ENCODE results near the gene ADM5. TPM values are rescaled to one million over a fixed set of nuclear protein-coding genes. Genes with fewer than 3 reads are reported as not detected.

Gene ADM5
- total RNA-seq, 1 donor from 2014 or later, result 11.8 TPM

DNA sequence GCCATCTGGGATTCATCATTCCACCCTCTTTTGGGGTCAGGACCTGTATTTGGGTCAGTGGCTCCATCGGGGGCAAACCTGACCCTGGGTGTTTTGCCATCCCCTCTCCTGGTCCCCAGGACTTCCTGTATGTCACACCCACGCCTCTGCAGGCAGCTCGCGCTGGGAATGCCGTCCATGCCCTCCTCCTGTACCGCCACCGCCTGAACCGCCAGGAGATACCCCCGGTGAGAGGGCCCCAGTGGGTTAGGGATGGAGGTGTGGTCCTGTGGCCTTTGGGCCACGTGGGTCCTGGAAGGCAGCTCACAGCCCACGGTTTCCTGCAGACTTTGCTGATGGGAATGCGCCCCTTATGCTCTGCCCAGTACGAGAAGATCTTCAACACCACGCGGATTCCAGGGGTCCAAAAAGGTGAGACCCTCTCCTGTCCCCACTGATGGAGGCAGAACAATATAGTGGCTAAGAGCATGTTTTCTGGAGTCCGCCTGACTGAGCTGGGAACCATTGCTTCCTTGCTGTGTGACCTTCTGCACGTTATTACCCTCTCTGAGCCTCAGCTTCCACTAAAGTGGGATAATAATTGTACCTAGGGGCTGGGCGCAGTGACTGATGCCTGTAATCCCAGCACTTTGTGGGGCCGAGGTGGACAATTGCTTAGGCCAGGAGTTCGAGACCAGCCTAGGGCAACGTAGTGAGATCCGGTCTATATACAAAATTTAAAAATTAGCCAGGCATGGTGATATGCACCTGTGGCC, 15.7 kb downstream of the ADM5 start:
- H3K9me3 Mint-ChIP-seq, result no peaks in the 10 kb centered on the region
- no peak for DNase-seq (ENCODE audit: low read depth, low spot score)
- no peak overlapping the region for H3K27ac Mint-ChIP-seq (ENCODE audit: unreplicated experiment)
- peaks cover 6% of the 10 kb centered on the region for H3K36me3 Mint-ChIP-seq (ENCODE audit: low read depth)
- no peaks in the 10 kb centered on the region for H3K27me3 Mint-ChIP-seq (ENCODE audit: low read depth)
- TF ChIP-seq, protein P1, sequence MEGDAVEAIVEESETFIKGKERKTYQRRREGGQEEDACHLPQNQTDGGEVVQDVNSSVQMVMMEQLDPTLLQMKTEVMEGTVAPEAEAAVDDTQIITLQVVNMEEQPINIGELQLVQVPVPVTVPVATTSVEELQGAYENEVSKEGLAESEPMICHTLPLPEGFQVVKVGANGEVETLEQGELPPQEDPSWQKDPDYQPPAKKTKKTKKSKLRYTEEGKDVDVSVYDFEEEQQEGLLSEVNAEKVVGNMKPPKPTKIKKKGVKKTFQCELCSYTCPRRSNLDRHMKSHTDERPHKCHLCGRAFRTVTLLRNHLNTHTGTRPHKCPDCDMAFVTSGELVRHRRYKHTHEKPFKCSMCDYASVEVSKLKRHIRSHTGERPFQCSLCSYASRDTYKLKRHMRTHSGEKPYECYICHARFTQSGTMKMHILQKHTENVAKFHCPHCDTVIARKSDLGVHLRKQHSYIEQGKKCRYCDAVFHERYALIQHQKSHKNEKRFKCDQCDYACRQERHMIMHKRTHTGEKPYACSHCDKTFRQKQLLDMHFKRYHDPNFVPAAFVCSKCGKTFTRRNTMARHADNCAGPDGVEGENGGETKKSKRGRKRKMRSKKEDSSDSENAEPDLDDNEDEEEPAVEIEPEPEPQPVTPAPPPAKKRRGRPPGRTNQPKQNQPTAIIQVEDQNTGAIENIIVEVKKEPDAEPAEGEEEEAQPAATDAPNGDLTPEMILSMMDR (conservative IDR thresholded peaks at IDR 0.05), result no peak
- H3K4me3 Mint-ChIP-seq, result no peak overlapping the region
- no peaks in the 10 kb centered on the region for H3K4me1 Mint-ChIP-seq

DNA sequence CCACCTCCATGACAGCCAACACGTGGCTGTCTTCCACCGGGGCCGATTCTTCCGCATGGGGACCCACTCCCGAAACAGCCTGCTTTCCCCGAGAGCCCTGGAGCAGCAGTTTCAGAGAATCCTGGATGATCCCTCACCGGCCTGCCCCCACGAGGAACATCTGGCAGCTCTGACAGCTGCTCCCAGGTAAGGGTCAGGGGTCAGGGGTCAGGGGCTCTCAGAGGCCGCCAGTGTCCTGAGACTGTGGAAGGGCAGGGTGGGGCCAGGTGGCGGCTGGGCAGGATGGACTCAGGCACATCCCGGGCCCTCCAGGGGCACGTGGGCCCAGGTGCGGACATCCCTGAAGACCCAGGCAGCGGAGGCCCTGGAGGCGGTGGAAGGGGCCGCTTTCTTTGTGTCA, 16.5 kb downstream of the ADM5 start:
- DNase-seq (ENCODE audit: low read depth, low spot score), result no peak
- Mint-ChIP-seq H3K4me3 (no peak overlapping the region), H3K27me3 (ENCODE audit: low read depth) (no peaks in the 10 kb centered on the region), H3K36me3 (ENCODE audit: low read depth) (peaks cover 13% of the 10 kb centered on the region), H3K9me3 (no peaks in the 10 kb centered on the region), H3K27ac (ENCODE audit: unreplicated experiment) (no peak overlapping the region), H3K4me1 (no peaks in the 10 kb centered on the region)
- TF ChIP-seq, protein P1 (conservative IDR thresholded peaks at IDR 0.05), result no peak

DNA sequence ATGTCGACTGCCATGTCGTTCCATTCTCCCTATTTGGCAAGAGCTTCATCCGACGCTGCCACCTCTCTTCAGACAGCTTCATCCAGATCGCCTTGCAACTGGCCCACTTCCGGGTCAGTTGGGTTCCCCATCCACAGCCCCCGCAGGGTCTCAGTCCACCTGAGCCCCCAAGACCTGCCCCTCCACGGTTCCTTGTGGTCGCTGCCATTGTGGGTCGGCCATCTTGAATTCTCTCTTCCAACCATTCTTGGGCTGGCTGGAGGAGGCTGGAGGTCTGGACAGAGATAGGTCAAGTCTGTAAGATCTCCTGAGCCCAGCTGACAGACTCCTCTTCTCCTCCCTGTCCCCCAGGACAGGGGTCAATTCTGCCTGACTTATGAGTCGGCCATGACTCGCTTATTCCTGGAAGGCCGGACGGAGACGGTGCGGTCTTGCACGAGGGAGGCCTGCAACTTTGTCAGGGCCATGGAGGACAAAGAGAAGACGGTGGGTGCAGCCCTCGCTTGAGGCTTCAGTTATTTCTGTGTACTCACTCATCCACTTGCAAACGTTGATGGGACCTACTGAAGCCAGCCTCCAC, 21.1 kb downstream of the ADM5 start:
- H3K27me3 Mint-ChIP-seq (ENCODE audit: low read depth), result no peaks in the 10 kb centered on the region
- peaks cover 18% of the 10 kb centered on the region for H3K36me3 Mint-ChIP-seq (ENCODE audit: low read depth)
- no peak overlapping the region for H3K27ac Mint-ChIP-seq (ENCODE audit: unreplicated experiment)
- no peaks in the 10 kb centered on the region for H3K4me1 Mint-ChIP-seq
- TF ChIP-seq, protein P1 (conservative IDR thresholded peaks at IDR 0.05), result no peak
- H3K4me3 Mint-ChIP-seq, result no peak overlapping the region
- no peak for DNase-seq (ENCODE audit: low read depth, low spot score)
- H3K9me3 Mint-ChIP-seq, result no peaks in the 10 kb centered on the region

DNA sequence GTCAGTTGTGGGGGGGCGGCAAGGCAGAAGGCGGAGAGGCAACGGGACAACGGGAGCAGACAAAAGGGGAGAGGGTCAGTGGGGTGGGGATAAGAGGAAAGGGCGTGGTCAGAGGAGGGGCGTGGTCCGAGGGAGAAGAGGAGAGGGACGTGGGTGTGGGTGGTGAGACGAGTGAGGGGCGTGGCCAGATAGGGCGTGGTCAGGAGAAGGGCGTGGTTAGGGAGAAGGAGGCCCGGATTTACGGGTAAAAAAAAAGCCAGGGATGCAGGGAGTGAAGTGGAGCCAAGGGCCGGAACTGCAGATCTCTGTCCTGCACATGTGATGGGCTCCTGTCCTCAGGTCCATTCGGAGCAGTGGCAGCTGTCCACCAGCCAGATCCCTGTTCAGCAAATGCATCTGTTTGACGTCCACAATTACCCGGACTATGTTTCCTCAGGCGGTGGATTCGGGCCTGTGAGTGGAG, 23.0 kb downstream of the ADM5 start:
- peak; percentile 28 for DNase-seq (ENCODE audit: low read depth, low spot score)
- H3K9me3 Mint-ChIP-seq, result peaks cover 1% of the 10 kb centered on the region
- H3K4me3 Mint-ChIP-seq, result no peak overlapping the region
- H3K27ac Mint-ChIP-seq (ENCODE audit: unreplicated experiment), result no peak overlapping the region
- no peaks in the 10 kb centered on the region for H3K27me3 Mint-ChIP-seq (ENCODE audit: low read depth)
- peaks cover 2% of the 10 kb centered on the region for H3K4me1 Mint-ChIP-seq
- H3K36me3 Mint-ChIP-seq (ENCODE audit: low read depth), result peaks cover 18% of the 10 kb centered on the region
- TF ChIP-seq, protein P1 (conservative IDR thresholded peaks at IDR 0.05), result no peak

DNA sequence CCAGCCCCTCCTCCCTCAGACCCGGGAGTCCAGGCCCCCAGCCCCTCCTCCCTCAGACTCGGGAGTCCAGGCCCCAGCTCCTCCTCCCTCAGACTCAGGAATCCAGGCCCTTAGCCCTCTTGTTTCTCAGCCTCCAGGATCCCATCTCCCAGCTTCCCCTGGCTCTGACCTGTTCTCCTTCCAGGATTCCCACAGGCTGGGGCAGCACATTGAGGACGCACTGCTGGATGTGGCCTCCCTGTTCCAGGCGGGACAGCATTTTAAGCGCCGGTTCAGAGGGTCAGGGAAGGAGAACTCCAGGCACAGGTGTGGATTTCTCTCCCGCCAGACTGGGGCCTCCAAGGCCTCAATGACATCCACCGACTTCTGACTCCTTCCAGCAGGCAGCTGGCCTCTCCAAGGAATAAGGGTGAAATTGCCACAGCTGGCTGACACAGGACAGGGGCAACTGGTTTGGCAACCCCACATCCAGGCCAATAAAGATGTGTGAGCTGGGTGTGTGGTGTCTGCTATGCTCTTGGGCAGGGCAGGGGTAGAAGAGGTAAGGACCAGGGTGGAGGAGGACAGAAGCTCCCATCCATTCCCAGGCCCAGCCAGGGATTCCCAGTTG, 23.9 kb downstream of the ADM5 start:
- Mint-ChIP-seq H3K4me3 (no peak overlapping the region), H3K36me3 (ENCODE audit: low read depth) (peaks cover 18% of the 10 kb centered on the region), H3K9me3 (peaks cover 3% of the 10 kb centered on the region), H3K27ac (ENCODE audit: unreplicated experiment) (no peak overlapping the region), H3K27me3 (ENCODE audit: low read depth) (no peaks in the 10 kb centered on the region), H3K4me1 (peaks cover 6% of the 10 kb centered on the region)
- DNase-seq (ENCODE audit: low read depth, low spot score), result no peak
- TF ChIP-seq, protein P1 (conservative IDR thresholded peaks at IDR 0.05), result no peak
